GM19468 (cell line): ENCODE data around the gene MLST8.
"Not testable (repeated sequence)": the region's sequence is repeated elsewhere in the genome, so short reads cannot be mapped to it uniquely, and the experiment has no call there.

Source experiments
- ATAC-seq: cut with Tn5 transposase; IDR thresholded peaks from one replicate; pipeline ENCODE4 v1.9.1; 2021; ENCODE audit warnings: mild to moderate bottlenecking, moderate library complexity, moderate number of reproducible peaks; ENCODE audit not compliant: unreplicated experiment; ENCODE audit errors: extremely low read depth

MLST8 gene

DNA sequence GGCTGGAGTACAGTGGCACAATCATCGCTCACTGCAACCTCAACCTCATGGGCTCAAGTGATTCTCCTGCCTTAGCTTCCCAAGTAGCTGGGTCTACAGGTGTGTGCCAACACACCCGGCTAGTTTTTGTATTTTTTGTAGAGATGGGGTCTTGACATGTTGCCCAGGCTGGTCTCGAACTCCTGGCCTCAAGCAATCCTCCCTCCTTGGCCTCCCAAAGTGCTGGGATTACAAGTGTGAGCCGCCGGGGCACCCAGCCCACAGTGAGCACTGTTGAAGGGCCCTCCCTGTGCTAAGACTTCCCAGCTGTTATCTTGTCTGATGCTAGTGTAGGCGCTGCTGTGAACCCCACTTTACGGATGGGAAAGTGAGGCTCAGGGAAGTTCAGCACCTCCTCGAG is 16.9 kb upstream of the MLST8 start:
- ATAC-seq = no peak

- ATAC-seq = no peak
Measured at GRCh38 chr16:2189252-2189893, 15.9 kb upstream of the MLST8 start.

- no peak for ATAC-seq
Measured at GRCh38 chr16:2190002-2190658, 15.1 kb upstream of the MLST8 start.

GRCh38 chr16:2190659-2191445 is 14.4 kb upstream of the MLST8 start:
- ATAC-seq = no peak

DNA sequence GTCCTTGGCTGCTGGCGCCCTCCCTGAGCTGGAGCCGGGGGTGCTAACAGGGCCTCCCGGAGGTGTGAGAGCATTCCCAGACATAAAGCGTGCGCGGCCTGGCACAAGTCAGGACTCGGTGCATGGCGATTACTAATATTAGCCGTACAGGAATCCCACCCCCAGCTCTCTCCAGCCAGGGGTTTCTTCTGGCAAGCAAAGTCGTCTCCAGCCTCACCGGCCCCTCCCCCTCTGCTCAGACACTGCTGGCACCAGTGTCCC is 13.9 kb upstream of the MLST8 start:
- no peak for ATAC-seq

DNA sequence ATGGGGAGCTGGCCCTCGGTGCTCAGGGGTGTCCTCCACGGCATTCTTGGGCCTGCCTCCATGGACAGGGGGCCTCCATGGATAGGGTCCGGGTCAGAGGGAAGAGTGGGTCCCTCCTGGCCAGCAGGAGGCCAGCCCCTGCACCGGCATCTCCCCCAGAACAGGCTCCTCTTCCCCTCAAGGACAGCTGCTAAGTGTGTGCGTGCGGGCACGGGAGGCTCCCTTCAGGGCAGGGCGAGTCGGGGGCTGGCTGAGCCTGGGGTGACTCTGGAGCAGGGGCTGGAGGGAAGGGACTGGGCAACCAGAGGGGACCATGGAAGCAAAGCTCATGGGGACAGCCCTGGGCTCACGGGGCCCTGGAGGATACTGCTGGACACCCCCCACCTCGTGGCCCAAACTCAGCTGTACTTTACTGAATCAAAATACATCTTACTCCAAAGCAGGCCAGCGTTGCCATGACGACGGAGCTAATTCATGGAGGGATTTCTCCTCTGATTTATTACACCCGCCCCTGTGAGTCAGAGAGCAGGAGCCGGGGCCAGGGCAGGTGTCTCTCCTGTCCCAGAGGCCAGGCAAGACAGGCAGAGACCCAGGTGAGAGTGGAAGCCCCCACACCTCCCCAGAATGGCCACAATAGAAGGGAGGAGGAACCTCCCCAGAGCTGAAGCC is 11.0 kb upstream of the MLST8 start:
- no peak for ATAC-seq

GRCh38 chr16:2194852-2195321 is 10.4 kb upstream of the MLST8 start:
- no peak for ATAC-seq

- ATAC-seq = no peak
Measured at GRCh38 chr16:2195322-2196161, 9.7 kb upstream of the MLST8 start.

- no peak for ATAC-seq
Measured at GRCh38 chr16:2196162-2196980, 8.9 kb upstream of the MLST8 start, which contains the start of gene CASKIN1. TSS of gene CASKIN1 (minus strand) at chr16:2196605. CDS start at chr16:2196432, 173 bp downstream.

- ATAC-seq = no peak
Measured at GRCh38 chr16:2196981-2197511, 8.2 kb upstream of the MLST8 start.

- no peak for ATAC-seq
Measured at GRCh38 chr16:2197765-2198164, 7.5 kb upstream of the MLST8 start.

DNA sequence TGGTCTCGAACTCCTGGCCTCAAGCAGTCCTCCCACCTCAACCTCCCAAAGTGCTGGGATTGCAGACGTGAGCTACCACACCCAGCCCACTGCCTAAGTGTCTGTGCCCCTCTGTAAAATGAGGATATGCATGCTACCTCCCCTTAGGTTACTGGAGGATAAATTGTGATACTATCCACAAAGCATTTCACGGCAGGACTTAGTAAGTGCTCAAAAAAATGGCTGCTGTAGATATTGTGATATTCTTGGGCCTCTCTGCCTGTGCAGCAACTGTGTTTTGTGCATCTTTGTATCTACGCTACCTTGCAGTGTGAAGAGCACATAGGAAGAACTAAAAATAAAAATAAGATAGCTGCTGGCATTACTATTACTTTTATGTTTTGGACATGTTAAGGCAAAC is 7.0 kb upstream of the MLST8 start:
- ATAC-seq = no peak

DNA sequence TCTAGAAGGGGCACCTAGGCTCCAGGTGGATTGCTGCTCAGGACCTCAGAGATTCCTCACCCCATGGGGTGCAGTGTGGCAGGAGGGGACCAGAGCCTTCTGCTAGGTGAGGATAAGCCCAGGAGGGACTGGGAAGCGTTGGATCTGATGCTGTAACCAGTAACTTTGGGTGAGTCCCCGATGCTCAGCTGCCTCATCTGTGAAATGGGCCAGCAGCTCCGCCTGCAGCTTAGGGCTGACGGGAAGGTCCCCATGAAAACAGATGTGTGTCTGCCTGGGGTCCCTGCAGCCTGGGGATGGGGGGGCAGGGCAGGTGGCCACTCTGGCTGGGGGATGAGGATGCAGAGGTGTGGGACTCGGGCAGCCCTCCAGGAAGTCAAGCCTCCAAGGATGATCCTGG is 6.2 kb upstream of the MLST8 start:
- no peak for ATAC-seq

- no peak for ATAC-seq
Measured at GRCh38 chr16:2199621-2200139, 5.6 kb upstream of the MLST8 start.

DNA sequence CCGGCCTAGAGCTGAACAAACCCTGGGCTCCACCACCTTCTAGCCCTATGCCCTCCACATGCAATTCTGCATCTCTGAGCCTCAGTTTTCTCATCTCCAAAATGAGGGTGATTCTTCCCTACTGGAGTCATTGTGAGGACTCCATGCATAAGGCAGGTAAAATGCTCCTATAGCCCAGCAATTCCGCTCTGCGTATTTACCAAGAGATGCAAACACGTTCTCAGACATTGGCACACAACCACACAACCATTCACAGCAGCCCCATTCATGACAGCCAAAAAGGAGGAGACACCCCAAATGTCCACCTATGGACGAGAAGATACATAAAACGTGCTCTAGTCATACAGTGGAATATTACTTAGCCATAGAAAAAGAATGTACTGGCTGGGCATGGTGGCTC is 4.9 kb upstream of the MLST8 start:
- no peak for ATAC-seq

- ATAC-seq = not testable (repeated sequence)
Measured at GRCh38 chr16:2203119-2203688, 2.0 kb upstream of the MLST8 start.

DNA sequence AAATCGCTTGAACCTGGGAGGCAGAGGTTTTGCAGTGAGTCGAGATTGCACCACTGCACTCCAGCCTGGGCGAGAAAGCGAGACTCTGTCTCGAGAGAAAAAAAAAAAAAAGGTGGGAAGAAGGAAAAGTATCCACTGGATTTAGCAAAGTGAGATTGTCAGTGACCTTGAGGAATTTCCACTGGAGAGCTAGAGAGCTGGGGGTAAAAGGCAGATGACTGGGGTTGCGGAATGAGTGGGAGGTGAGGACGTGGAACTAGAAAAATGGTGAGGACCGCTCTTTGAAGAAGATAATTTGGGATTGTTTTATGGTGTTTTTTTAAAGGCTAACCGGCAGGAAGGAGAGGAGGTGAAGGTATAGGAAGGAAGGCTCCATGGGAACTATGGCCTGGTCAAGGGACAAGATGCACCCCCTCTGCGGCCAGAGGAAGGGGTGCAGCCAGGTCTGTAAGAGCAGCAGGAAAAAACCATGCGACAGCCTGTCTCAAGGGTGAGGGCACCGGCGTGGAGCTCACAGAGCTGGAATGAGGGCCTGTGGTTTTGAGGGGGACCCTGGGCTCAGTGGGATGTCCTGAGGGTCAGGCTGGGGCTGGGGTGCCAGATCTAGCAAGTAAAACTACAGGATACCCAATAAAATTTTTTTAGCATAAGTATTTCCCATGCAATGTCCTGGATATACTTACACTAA is 694 bp upstream of the MLST8 start:
- no peak for ATAC-seq

- peak; percentile 0 for ATAC-seq
Measured at GRCh38 chr16:2205967-2206313, 686 bp downstream of the MLST8 start.
